Measurements from ENCODE around the gene LVRN.
A peak's percentile ranks its signal among the peaks of the same experiment; 100 is the strongest.

The LVRN gene

GRCh38 chr5:116025866-116026265, 63.6 kb downstream of the LVRN start:
- DNase-seq (ENCODE audit: low read depth) = no peak

GRCh38 chr5:116032094-116032517, 69.8 kb downstream of the LVRN start, which contains the start of gene ARL14EPL:
Gene ARL14EPL (plus strand): TSS chr5:116032472. CDS start chr5:116051466, 18,994 bp downstream.
- DNase-seq (ENCODE audit: low read depth) = peak; percentile 88

GRCh38 chr5:116032991-116033390, 70.7 kb downstream of the LVRN start:
- no peak for DNase-seq (ENCODE audit: low read depth)

- DNase-seq (ENCODE audit: low read depth) = no peak
These were observed 72.8 kb downstream of the LVRN start for GRCh38 chr5:116035123-116035522.

GRCh38 chr5:116037236-116037822, 75.1 kb downstream of the LVRN start:
- DNase-seq (ENCODE audit: low read depth) = no peak

- no peak for DNase-seq (ENCODE audit: low read depth)
These were observed 76.5 kb downstream of the LVRN start for GRCh38 chr5:116038817-116039216.

GRCh38 chr5:116042375-116042774, 80.1 kb downstream of the LVRN start:
- DNase-seq (ENCODE audit: low read depth) = no peak

- DNase-seq (ENCODE audit: low read depth) = no peak
These were observed 81.8 kb downstream of the LVRN start for GRCh38 chr5:116044073-116044472.

GRCh38 chr5:116045821-116046220, 83.5 kb downstream of the LVRN start:
- DNase-seq (ENCODE audit: low read depth) = no peak

- DNase-seq (ENCODE audit: low read depth) = no peak
These were observed 84.0 kb downstream of the LVRN start for GRCh38 chr5:116046261-116046660.

- no peak for DNase-seq (ENCODE audit: low read depth)
These were observed 84.5 kb downstream of the LVRN start for GRCh38 chr5:116046823-116047222.

- no peak for DNase-seq (ENCODE audit: low read depth)
These were observed 96.2 kb downstream of the LVRN start for GRCh38 chr5:116058346-116058936.

- no peak for DNase-seq (ENCODE audit: low read depth)
These were observed 100.1 kb downstream of the LVRN start for GRCh38 chr5:116062352-116062751.

GRCh38 chr5:116063950-116064349, 101.7 kb downstream of the LVRN start:
- no peak for DNase-seq (ENCODE audit: low read depth)

GRCh38 chr5:116068028-116068632, 105.9 kb downstream of the LVRN start:
- DNase-seq (ENCODE audit: low read depth) = peak; percentile 36

- no peak for DNase-seq (ENCODE audit: low read depth)
These were observed 108.9 kb downstream of the LVRN start for GRCh38 chr5:116071211-116071610.

- DNase-seq (ENCODE audit: low read depth) = no peak
These were observed 113.0 kb downstream of the LVRN start for GRCh38 chr5:116075191-116075831.

- DNase-seq (ENCODE audit: low read depth) = no peak
These were observed 114.2 kb downstream of the LVRN start for GRCh38 chr5:116076496-116076895.

Measured in non-pigmented ciliary epithelial cell (primary cell).